Measurements from ENCODE around the gene ULK4.

ULK4 gene

DNA sequence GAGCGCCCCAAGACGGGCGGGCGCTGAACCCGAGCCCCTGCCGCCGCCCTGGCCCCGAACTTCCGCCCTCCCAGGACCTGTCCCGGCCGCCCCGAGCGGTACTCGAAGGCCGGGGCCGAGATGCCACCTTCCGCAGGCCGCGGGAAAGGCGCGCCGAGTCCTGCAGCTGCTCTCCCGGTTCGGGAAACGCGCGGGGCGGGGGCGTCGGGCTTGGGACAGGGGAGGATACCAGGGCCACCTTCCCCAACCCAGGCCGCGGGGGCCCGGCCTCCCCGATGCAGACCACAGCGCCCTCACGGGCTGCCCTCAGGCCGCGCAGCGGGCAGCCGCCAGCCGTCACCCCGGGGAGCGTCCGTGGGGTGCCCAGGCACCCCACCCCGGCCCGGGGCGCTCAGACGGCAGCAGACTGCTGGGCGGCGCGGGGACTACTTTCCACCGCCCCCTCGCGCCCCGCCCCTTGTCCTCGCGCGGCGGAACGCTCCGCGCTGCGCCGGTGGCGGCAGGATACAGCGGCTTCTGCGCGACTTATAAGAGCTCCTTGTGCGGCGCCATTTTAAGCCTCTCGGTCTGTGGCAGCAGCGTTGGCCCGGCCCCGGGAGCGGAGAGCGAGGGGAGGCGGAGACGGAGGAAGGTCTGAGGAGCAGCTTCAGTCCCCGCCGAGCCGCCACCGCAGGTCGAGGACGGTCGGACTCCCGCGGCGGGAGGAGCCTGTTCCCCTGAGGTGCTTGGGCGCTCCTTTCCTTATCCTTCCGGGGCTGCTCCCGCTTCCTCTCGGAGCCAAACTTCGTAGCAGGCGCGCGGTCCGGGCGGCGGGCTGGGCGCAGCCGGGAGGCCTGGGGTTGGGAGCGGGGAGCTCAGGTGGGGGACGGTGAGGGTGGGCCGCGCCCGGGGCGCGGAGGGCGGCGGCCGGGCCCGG lies 762.7 kb downstream of the ULK4 start, which contains the start of gene CTNNB1:
TSS of gene CTNNB1 (plus strand) at position 556 of the 916 bp plus-strand sequence. CDS start 24,564 bp downstream, outside the sequence.
- H3K36me3 ChIP-seq (ENCODE audit: control insufficient read depth in 2 of 2, insufficient read depth in 1 of 2, low read length in 2 of 2) = no peaks in the 10 kb centered on the region
- H3K27ac ChIP-seq (ENCODE audit: extremely low read depth, low read depth, low read length) = peak within 1 kb of the TSS; percentile 92
- H3K4me3 ChIP-seq (ENCODE audit: low read depth, low read length) = peak within 1 kb of the TSS; percentile 99
- no peaks in the 10 kb centered on the region for H3K9me3 ChIP-seq (ENCODE audit: control insufficient read depth, insufficient read depth, low read depth, low read length)
- ChIA-PET POLR2A (interaction anchor here (0.6 to 2.2 kb wide), 37 partner anchors 8 to 1391 kb away, joined by 3 to 24 read pairs (median 3); partner anchors contain the start of gene SS18L2), CTCF (interaction anchor here (0.7 to 1.2 kb wide), 3 partner anchors 24 to 69 kb away, joined by 3 read pairs; no protein-coding TSS in a partner anchor)
- peaks cover 6% of the 10 kb centered on the region; the same call in 1 of the 2 replicates for H3K4me1 ChIP-seq (ENCODE audit: control insufficient read depth, insufficient read depth, low read length)
- TF ChIP-seq TCF7L2 (IDR thresholded peaks at IDR 0.05; ENCODE audit: borderline replicate concordance, low read depth, low read length) (no peak), KLF1 (tag by site-specific recombination; IDR thresholded peaks at IDR 0.05) (peak; percentile 72), ZNF792 (tag by site-specific recombination; IDR thresholded peaks at IDR 0.05) (no peak), REPIN1 (tag by site-specific recombination; IDR thresholded peaks at IDR 0.05; ENCODE audit: low read depth) (no peak), ZNF311 (tag by site-specific recombination; IDR thresholded peaks at IDR 0.05; ENCODE audit: borderline replicate concordance) (no peak), SCRT2 (tag by site-specific recombination; IDR thresholded peaks at IDR 0.05) (peak; percentile 58; the same call in 1 of the 2 replicates), ZNF768 (tag by site-specific recombination; IDR thresholded peaks at IDR 0.05) (0 out of 2 replicates have a peak, but pooled peaks have one; percentile 6), TRIM28 (IDR thresholded peaks at IDR 0.05; ENCODE audit: borderline replicate concordance, low read length) (no peak), ZNF19 (tag by site-specific recombination; IDR thresholded peaks at IDR 0.05; ENCODE audit: low read depth) (no peak), ZNF585B (tag by site-specific recombination; IDR thresholded peaks at IDR 0.05) (no peak), CTCF (tag by site-specific recombination; IDR thresholded peaks at IDR 0.05) (no peak), PRDM6 (tag by site-specific recombination; IDR thresholded peaks at IDR 0.05) (0 out of 2 replicates have a peak, but pooled peaks have one; percentile 12), GLIS2 (tag by site-specific recombination; IDR thresholded peaks at IDR 0.05) (peak; percentile 65; the same call in 1 of the 2 replicates), ZNF610 (tag by site-specific recombination; IDR thresholded peaks at IDR 0.05; ENCODE audit: borderline replicate concordance) (peak; percentile 79), ZNF416 (tag by site-specific recombination; IDR thresholded peaks at IDR 0.05) (no peak), ZNF274 (IDR thresholded peaks at IDR 0.05; ENCODE audit: low read length) (no peak), ZNF274 (tag by site-specific recombination; IDR thresholded peaks at IDR 0.05; ENCODE audit: borderline replicate concordance) (no peak), ZBTB10 (tag by site-specific recombination; IDR thresholded peaks at IDR 0.05) (peak; percentile 80), ZNF560 (tag by site-specific recombination; IDR thresholded peaks at IDR 0.05; ENCODE audit: borderline replicate concordance) (no peak), ZNF302 (tag by site-specific recombination; IDR thresholded peaks at IDR 0.05; ENCODE audit: low read depth) (no peak), HOXC10 (CRISPR knock-in tag; IDR thresholded peaks at IDR 0.05) (no peak), ZNF600 (tag by site-specific recombination; IDR thresholded peaks at IDR 0.05) (no peak), ZNF530 (tag by site-specific recombination; IDR thresholded peaks at IDR 0.05; ENCODE audit: low read depth) (no peak), YY1 (tag by site-specific recombination; IDR thresholded peaks at IDR 0.05) (peak; percentile 96), SP2 (tag by site-specific recombination; IDR thresholded peaks at IDR 0.05) (peak; percentile 73), ZFP3 (tag by site-specific recombination; IDR thresholded peaks at IDR 0.05; ENCODE audit: low read depth) (no peak), ZNF747 (tag by site-specific recombination; IDR thresholded peaks at IDR 0.05) (no peak), ZSCAN5A (tag by site-specific recombination; IDR thresholded peaks at IDR 0.05) (peak; percentile 85; the same call in 1 of the 2 replicates), OVOL3 (tag by site-specific recombination; IDR thresholded peaks at IDR 0.05) (peak; percentile 69; the same call in 1 of the 2 replicates), ZNF48 (tag by site-specific recombination; IDR thresholded peaks at IDR 0.05) (no peak)
